ENCODE measurements around the gene GNS. TPM values are rescaled to one million over a fixed set of nuclear protein-coding genes. Genes with fewer than 3 reads are reported as not detected.

Gene GNS
- total and polyA plus RNA-seq, 10 of the 15 experiments (the other 5 are each of a cell fraction or from before 2014, with no cell fraction given) = 4.1 to 33.8 (median 19.1) TPM

GRCh38 chr12:64682572-64683277 is 76.5 kb downstream of the GNS start:
- Histone ChIP-seq H3K36me3 (ENCODE audit: control insufficient read depth in 2 of 2, insufficient read depth in 2 of 2, low read length in 1 of 2) (peaks cover 0 to 24% of the 10 kb centered on the region in 2 experiments; a peak in 3 of 4 replicates), H2AFZ (ENCODE audit: control insufficient read depth, low read depth, low read length) (no peak overlapping the region), H3K4me1 (ENCODE audit: control insufficient read depth, insufficient read depth, low read length) (peaks cover 33% of the 10 kb centered on the region), H3K9ac (ENCODE audit: control insufficient read depth, insufficient read depth, low read length) (no peak overlapping the region), H3K27ac (ENCODE audit: control insufficient read depth, insufficient read depth) (no peak overlapping the region), H3K9me3 (replicated peaks; ENCODE audit: control insufficient read depth, insufficient read depth, low read length) (no peaks in the 10 kb centered on the region), H3K4me2 (ENCODE audit: control insufficient read depth, insufficient read depth) (no peak overlapping the region), H4K20me1 (ENCODE audit: control insufficient read depth, insufficient read depth) (no peaks in the 10 kb centered on the region; the same call in 1 of the 2 replicates), H3K27me3 (replicated peaks in 1 of 2; ENCODE audit: control insufficient read depth in 2 of 2, insufficient read depth in 2 of 2, low read length in 1 of 2) (no peaks in the 10 kb centered on the region), H3K79me2 (ENCODE audit: control insufficient read depth, insufficient read depth, low read length) (peaks cover 51% of the 10 kb centered on the region), H3K4me3 (no peak overlapping the region)
- intact Hi-C loops (cut with micrococcal nuclease; ENCODE audit: unreplicated experiment) = no loop called here
- ATAC-seq (no peak), FAIRE-seq (no peak), DNase-seq (ENCODE audit: low read depth, low spot score) (no peak)
- ChIA-PET CTCF (interaction anchor here (7.7 kb wide), 1 partner anchor 14 kb away, joined by 48 read pairs; no protein-coding TSS in a partner anchor), SMC1A (ENCODE audit: uncharacterized antibody, unreplicated experiment) (interaction anchor here (0.7 to 2.5 kb wide), 11 partner anchors 9 to 134 kb away, joined by 3 to 10 read pairs (median 3); no protein-coding TSS in a partner anchor), RAD21 (ENCODE audit: unreplicated experiment) (interaction anchor here (1.0 to 1.5 kb wide), 3 partner anchors 14 to 133 kb away, joined by 3 to 6 read pairs (median 4); no protein-coding TSS in a partner anchor), POLR2A (no interaction called here)
- no TSS peak for BruUV-seq (replicated peaks)
- in situ Hi-C loops (cut with MboI) = no loop called here
- 95% methylated on average over 6 of the region's 6 CpGs for WGBS (ENCODE audit: insufficient coverage, insufficient replicate concordance, low lambda C conversion rate, missing lambda C conversion rate)
- TF ChIP-seq PRDM15 (CRISPR knock-in tag; IDR thresholded peaks at IDR 0.05) = no peak
- no peak for TF ChIP-seq BCL11A (IDR thresholded peaks at IDR 0.05; ENCODE audit: low read depth, low read length)
- TF ChIP-seq, protein P1, sequence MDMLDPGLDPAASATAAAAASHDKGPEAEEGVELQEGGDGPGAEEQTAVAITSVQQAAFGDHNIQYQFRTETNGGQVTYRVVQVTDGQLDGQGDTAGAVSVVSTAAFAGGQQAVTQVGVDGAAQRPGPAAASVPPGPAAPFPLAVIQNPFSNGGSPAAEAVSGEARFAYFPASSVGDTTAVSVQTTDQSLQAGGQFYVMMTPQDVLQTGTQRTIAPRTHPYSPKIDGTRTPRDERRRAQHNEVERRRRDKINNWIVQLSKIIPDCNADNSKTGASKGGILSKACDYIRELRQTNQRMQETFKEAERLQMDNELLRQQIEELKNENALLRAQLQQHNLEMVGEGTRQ (IDR thresholded peaks at IDR 0.05; ENCODE audit: borderline replicate concordance, low read depth, low read length) = no peak
- no peak for TF ChIP-seq HDGF (IDR thresholded peaks at IDR 0.05)

Measured in GM12878 (cell line).